D341Med (cell line): ENCODE data around the gene MYH7B.
A peak's percentile ranks its signal among the peaks of the same experiment; 100 is the strongest.

Experiments used
- DNase-seq: peaks from one replicate; pipeline ENCODE4 v3.0.0; 2012; ENCODE audit warnings: low spot score

MYH7B gene

GRCh38 chr20:34945315-34946077 lies 10.2 kb upstream of the MYH7B start:
- no peak for DNase-seq

- no peak for DNase-seq
These were observed 9.0 kb upstream of the MYH7B start for GRCh38 chr20:34946661-34947060.

- no peak for DNase-seq
These were observed 8.3 kb upstream of the MYH7B start for GRCh38 chr20:34947336-34947735.

- no peak for DNase-seq
These were observed 7.6 kb upstream of the MYH7B start for GRCh38 chr20:34948030-34948429.

GRCh38 chr20:34949120-34949519 lies 6.5 kb upstream of the MYH7B start:
- no peak for DNase-seq

- DNase-seq = no peak
These were observed 4.4 kb upstream of the MYH7B start for GRCh38 chr20:34951252-34951651.

- no peak for DNase-seq
These were observed 4.0 kb upstream of the MYH7B start for GRCh38 chr20:34951652-34952051.

GRCh38 chr20:34952671-34953070 lies 3.0 kb upstream of the MYH7B start:
- DNase-seq = no peak

GRCh38 chr20:34953960-34954359 lies 1.7 kb upstream of the MYH7B start:
- no peak for DNase-seq

GRCh38 chr20:34954904-34955230 lies 801 bp upstream of the MYH7B start:
- peak; percentile 50 for DNase-seq

- DNase-seq = no peak
These were observed 382 bp downstream of the MYH7B start for GRCh38 chr20:34956041-34956458.

GRCh38 chr20:34956751-34957472 lies 1.2 kb downstream of the MYH7B start:
- DNase-seq = no peak

- no peak for DNase-seq
These were observed 8.8 kb downstream of the MYH7B start for GRCh38 chr20:34964486-34964885.

- no peak for DNase-seq
These were observed 9.4 kb downstream of the MYH7B start for GRCh38 chr20:34965051-34965450.

- DNase-seq = no peak
These were observed 11.8 kb downstream of the MYH7B start for GRCh38 chr20:34967421-34967820.

GRCh38 chr20:34968042-34968775 lies 12.5 kb downstream of the MYH7B start:
- no peak for DNase-seq

GRCh38 chr20:34970193-34970840 lies 14.6 kb downstream of the MYH7B start:
- no peak for DNase-seq

- DNase-seq = no peak
These were observed 15.3 kb downstream of the MYH7B start for GRCh38 chr20:34970846-34971560.

- DNase-seq = no peak
These were observed 16.0 kb downstream of the MYH7B start for GRCh38 chr20:34971561-34972235.

- no peak for DNase-seq
These were observed 18.6 kb downstream of the MYH7B start for GRCh38 chr20:34974246-34974645.

- DNase-seq = no peak
These were observed 20.6 kb downstream of the MYH7B start for GRCh38 chr20:34976286-34976685.
